Measurements from ENCODE around the gene ACKR3. TPM values are rescaled to one million over a fixed set of nuclear protein-coding genes. Genes with fewer than 3 reads are reported as not detected.

Gene ACKR3
- total RNA-seq, 1 experiment from 2014 or later, result 0.61 TPM

GRCh38 chr2:236602678-236603077 lies 33.1 kb downstream of the ACKR3 start:
- BruUV-seq (replicated peaks), result no TSS peak
- no peak for TF ChIP-seq CTCF (IDR thresholded peaks at IDR 0.05; ENCODE audit: unreplicated experiment)
- no peaks in the 10 kb centered on the region for H3K9me3 Mint-ChIP-seq (ENCODE audit: unreplicated experiment)
- H3K27ac Mint-ChIP-seq (ENCODE audit: low read depth, unreplicated experiment), result no peak overlapping the region
- intact Hi-C loops (cut with micrococcal nuclease), result no loop called here
- ChIA-PET CTCF (no interaction called here), POLR2A (no interaction called here)
- H3K27me3 Mint-ChIP-seq (ENCODE audit: insufficient read depth, unreplicated experiment), result peaks cover 27% of the 10 kb centered on the region
- peaks cover 5% of the 10 kb centered on the region for H3K36me3 Mint-ChIP-seq (ENCODE audit: insufficient read depth, unreplicated experiment)
- H3K4me1 Mint-ChIP-seq (ENCODE audit: insufficient read depth, unreplicated experiment), result peaks cover 18% of the 10 kb centered on the region
- H3K4me3 Mint-ChIP-seq (ENCODE audit: unreplicated experiment), result no peak overlapping the region
- no peak for DNase-seq (ENCODE audit: unreplicated experiment)

GRCh38 chr2:236603361-236604015 lies 33.9 kb downstream of the ACKR3 start:
- Mint-ChIP-seq H3K4me3 (ENCODE audit: unreplicated experiment) (no peak overlapping the region), H3K36me3 (ENCODE audit: insufficient read depth, unreplicated experiment) (peaks cover 5% of the 10 kb centered on the region), H3K27me3 (ENCODE audit: insufficient read depth, unreplicated experiment) (peaks cover 27% of the 10 kb centered on the region), H3K9me3 (ENCODE audit: unreplicated experiment) (no peaks in the 10 kb centered on the region), H3K4me1 (ENCODE audit: insufficient read depth, unreplicated experiment) (peaks cover 18% of the 10 kb centered on the region), H3K27ac (ENCODE audit: low read depth, unreplicated experiment) (no peak overlapping the region)
- ChIA-PET CTCF (no interaction called here), POLR2A (no interaction called here)
- intact Hi-C loops (cut with micrococcal nuclease), result no loop called here
- no TSS peak for BruUV-seq (replicated peaks)
- no peak for TF ChIP-seq CTCF (IDR thresholded peaks at IDR 0.05; ENCODE audit: unreplicated experiment)
- no peak for DNase-seq (ENCODE audit: unreplicated experiment)

GRCh38 chr2:236604575-236605344 lies 35.1 kb downstream of the ACKR3 start:
- DNase-seq (ENCODE audit: unreplicated experiment), result no peak
- BruUV-seq (replicated peaks), result no TSS peak
- Mint-ChIP-seq H3K4me3 (ENCODE audit: unreplicated experiment) (no peak overlapping the region), H3K9me3 (ENCODE audit: unreplicated experiment) (no peaks in the 10 kb centered on the region), H3K36me3 (ENCODE audit: insufficient read depth, unreplicated experiment) (peaks cover 5% of the 10 kb centered on the region), H3K27me3 (ENCODE audit: insufficient read depth, unreplicated experiment) (peaks cover 27% of the 10 kb centered on the region), H3K4me1 (ENCODE audit: insufficient read depth, unreplicated experiment) (peaks cover 18% of the 10 kb centered on the region), H3K27ac (ENCODE audit: low read depth, unreplicated experiment) (no peak overlapping the region)
- ChIA-PET POLR2A (interaction anchor here (0.7 kb wide), 1 partner anchor 1234 kb away, joined by 3 read pairs; no protein-coding TSS in a partner anchor), CTCF (no interaction called here)
- intact Hi-C loops (cut with micrococcal nuclease), result no loop called here
- TF ChIP-seq CTCF (IDR thresholded peaks at IDR 0.05; ENCODE audit: unreplicated experiment), result no peak

GRCh38 chr2:236605345-236605734 lies 35.7 kb downstream of the ACKR3 start:
- Mint-ChIP-seq H3K36me3 (ENCODE audit: insufficient read depth, unreplicated experiment) (peaks cover 5% of the 10 kb centered on the region), H3K27ac (ENCODE audit: low read depth, unreplicated experiment) (no peak overlapping the region), H3K27me3 (ENCODE audit: insufficient read depth, unreplicated experiment) (peaks cover 27% of the 10 kb centered on the region), H3K4me1 (ENCODE audit: insufficient read depth, unreplicated experiment) (peaks cover 13% of the 10 kb centered on the region), H3K4me3 (ENCODE audit: unreplicated experiment) (no peak overlapping the region), H3K9me3 (ENCODE audit: unreplicated experiment) (no peaks in the 10 kb centered on the region)
- intact Hi-C loops (cut with micrococcal nuclease), result no loop called here
- CTCF ChIA-PET, result no interaction called here
- TF ChIP-seq CTCF (IDR thresholded peaks at IDR 0.05; ENCODE audit: unreplicated experiment), result no peak
- no TSS peak for BruUV-seq (replicated peaks)
- POLR2A ChIA-PET, result no interaction called here
- DNase-seq (ENCODE audit: unreplicated experiment), result no peak

All from MCF 10A (cell line).